Effector CD8-positive, alpha-beta T cell (primary cell): ENCODE results near the gene SH3BGRL.

ENCODE experiments used
- DNase-seq: peaks from one replicate; lab custom pipeline; 2025; lab: John Stamatoyannopoulos, UW
- total RNA-seq, 4 experiments: gene quantifications; one replicate each; lab custom pipeline; 2026; lab: John Stamatoyannopoulos, UW

The SH3BGRL gene
- 43.5 to 72.9 (median 63.1) reads per million in 4 experiments for total RNA-seq

DNA sequence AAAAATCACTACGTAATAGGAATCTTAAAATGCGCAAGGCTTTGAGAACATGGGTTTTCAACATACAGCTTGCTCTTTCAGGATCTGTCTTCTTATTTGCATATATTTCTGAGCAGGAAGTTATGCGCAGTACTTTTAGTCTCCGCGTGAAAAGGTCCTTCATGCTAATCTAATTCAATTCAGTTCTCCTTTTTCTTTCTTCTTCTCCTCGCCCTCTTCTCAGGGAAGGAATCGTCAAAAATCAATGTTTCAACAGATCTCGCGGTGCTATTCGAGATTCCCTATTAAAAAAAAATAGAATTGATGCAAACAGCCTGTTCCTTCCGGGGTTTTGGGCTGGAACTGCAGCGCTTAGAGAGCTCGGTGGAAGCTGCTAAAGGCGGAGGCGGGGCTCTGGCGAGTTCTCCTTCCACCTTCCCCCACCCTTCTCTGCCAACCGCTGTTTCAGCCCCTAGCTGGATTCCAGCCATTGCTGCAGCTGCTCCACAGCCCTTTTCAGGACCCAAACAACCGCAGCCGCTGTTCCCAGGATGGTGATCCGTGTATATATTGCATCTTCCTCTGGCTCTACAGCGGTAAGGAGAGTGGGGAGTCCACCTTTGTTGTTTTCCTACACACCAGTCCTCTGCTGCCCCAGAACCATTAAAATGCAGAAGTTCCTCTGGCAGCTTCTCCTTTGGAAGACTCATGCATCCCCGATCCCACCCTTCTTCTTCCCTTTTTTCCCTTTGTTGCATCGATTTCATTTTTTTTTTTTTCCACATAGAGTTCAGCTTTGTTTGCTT lies at the start of gene SH3BGRL, which contains the start of gene HMGN5:
TSS of gene SH3BGRL (plus strand) at position 432 of the 785 bp plus-strand sequence. CDS start at position 531, 99 bp downstream.
TSS of gene HMGN5 (minus strand) at position 243 of the 785 bp plus-strand sequence. CDS start 80,364 bp downstream, outside the sequence.
- DNase-seq: peak; percentile 41

DNA sequence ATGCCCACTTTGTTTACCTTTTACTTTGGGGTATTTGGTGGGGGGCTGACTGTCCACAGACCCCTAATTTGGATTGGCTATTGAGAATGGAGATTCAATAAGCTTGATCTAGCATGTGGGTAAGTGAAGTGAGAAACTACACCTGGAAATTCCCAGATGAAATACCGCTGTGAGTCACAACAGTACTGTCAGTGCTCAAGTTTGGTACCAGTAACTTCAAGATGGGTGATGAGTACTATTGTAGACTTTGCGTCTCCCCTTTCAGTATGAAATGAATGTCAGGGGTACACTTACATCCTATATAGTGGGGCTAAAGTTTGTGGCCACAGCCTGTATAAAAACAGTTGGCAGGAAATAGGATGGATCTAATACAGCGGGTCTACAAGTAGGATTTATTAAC lies 33.5 kb upstream of the SH3BGRL start:
- DNase-seq: no peak

DNA sequence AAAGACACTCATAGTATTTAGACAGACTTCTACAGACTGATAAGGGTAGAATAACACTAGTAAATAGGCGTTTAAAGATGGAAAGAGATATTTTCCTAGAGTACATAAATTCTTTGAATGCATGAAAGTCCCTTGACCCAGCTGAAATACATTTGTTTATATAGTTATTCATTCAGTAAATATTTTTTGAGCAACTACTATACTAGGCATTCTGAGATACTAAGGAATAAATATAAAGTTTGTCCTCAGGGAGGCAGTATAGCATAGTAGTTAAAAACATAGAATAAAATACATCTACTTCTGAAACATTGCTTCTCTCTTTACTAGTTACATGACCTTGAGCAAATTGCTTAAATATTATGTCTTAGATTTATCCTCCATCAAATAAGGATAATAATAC lies 27.6 kb upstream of the SH3BGRL start:
- DNase-seq: no peak

GRCh38 chrX:81195259-81195658 lies 6.6 kb upstream of the SH3BGRL start:
- DNase-seq: no peak

- DNase-seq: peak; percentile 39
These were observed 6.2 kb upstream of the SH3BGRL start for GRCh38 chrX:81195712-81196111.

- DNase-seq: no peak
These were observed 831 bp upstream of the SH3BGRL start for GRCh38 chrX:81201071-81201470.

- DNase-seq: no peak
These were observed 536 bp downstream of the SH3BGRL start for GRCh38 chrX:81202456-81202819.

- no peak for DNase-seq
These were observed 1.0 kb downstream of the SH3BGRL start for GRCh38 chrX:81202943-81203342.

GRCh38 chrX:81205551-81205950 lies 3.6 kb downstream of the SH3BGRL start:
- DNase-seq: no peak

GRCh38 chrX:81206476-81206875 lies 4.6 kb downstream of the SH3BGRL start:
- DNase-seq: no peak

DNA sequence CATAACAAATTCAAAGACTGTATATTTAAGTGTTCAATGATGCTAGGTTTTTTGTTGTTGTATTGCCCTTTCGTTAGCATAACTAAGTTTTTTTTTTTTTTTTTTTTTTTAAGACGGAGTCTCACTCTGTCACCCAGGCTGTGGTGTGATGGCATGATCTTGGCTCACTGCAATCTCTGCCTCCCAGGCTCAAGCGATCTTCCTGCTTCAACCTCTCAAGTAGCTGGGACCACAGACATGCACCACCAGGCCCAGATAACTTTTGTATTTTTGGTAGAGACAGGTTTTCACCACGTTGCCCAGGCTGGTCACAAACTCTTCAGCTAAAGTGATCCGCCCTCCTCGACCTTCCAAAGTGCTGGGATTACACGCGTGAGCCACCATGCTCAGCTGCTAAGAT lies 7.0 kb downstream of the SH3BGRL start:
- DNase-seq: no peak

DNA sequence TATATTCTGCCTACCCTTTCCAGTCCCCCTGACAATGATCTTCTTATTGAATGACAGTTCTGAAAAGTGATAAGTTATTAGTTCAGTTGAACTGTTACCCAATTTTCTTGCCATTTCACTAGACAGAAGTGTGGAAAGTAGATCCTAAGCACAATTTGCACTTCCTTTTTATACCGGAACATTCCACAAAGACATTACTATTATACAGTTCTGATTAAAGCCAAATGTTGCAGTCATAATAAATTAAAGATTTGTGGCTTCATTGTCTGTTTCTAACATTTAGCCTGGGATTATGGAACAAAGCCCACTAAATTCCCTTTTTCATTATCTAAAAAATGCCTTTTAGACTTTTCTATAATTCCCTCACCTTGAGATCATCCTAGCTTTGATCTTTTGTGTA lies 13.8 kb downstream of the SH3BGRL start:
- no peak for DNase-seq

DNA sequence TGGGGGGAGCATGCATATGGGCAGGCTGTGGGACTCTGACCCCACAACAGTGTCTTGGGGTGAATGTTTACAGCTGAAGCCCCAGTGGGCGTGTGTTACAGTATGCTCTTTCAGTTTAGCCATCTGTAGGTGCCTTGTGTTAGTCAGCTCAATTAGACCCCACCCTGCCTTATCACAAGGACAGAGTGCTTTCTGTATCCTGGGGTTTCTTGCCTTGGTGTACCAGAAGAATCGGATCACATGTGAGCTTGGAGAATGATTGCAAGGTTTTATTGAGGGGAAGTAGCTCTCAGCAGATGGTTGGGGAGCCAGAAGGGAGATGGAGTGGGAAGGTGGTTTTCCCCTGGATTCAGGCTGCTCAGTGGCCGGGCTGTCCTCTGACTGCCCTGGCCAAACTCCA lies 27.3 kb downstream of the SH3BGRL start:
- DNase-seq: no peak

DNA sequence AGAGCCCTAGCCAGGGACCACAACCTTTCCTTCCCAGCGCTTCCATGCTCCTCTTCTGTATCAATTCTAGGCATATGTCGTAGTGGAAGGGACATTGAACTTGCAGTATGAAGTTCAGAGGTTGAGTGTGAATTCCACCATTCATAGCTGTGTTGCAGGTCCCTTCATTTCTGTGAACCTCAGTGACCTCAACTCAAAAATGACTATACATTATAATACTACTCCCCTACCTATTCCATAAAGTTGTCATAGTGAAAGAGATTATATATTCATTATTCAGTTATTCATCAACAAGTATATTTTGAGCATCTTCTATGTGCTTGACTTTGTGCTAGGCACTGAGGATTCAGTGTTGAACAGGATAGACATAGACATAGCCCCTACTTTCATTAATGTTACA lies 28.0 kb downstream of the SH3BGRL start:
- no peak for DNase-seq

DNA sequence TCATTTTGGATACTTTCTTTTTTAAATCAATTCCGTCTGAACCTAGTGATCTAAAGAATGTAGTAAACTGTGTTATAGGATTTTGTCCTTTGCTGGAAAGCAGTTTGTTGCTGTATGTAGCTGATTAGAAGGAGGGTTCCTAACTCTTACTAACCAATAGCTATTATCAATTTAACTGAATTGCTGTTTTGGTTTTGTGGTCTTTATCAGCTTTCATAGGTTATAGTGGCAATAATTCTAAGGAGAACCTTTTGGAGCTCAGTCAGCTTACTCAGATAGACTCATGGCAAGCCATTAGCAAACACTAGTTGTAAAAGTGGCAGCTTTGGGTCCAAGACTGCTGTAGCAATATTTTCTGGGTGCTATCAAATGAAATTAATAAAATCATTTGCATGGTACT lies 29.6 kb downstream of the SH3BGRL start:
- DNase-seq: no peak

DNA sequence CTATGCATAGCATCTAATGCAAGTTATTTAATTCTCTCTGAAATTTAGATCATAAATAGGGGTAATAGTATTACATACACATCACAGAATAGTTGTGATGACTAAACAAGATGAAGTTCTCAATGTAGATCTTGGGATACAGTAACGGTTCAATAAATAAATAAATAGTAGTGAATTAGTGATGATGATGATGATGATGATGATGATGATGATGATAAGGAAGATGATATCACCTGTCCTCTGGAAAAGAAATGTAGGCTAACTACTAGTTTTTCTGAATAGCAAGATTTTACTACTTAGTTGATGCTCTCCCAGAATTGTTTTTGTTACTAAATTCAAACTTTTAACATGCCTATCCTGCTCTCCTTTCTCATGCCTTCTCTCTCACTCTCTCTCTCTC lies 30.3 kb downstream of the SH3BGRL start:
- no peak for DNase-seq

- DNase-seq: no peak
These were observed 35.6 kb downstream of the SH3BGRL start for GRCh38 chrX:81237516-81237915.

DNA sequence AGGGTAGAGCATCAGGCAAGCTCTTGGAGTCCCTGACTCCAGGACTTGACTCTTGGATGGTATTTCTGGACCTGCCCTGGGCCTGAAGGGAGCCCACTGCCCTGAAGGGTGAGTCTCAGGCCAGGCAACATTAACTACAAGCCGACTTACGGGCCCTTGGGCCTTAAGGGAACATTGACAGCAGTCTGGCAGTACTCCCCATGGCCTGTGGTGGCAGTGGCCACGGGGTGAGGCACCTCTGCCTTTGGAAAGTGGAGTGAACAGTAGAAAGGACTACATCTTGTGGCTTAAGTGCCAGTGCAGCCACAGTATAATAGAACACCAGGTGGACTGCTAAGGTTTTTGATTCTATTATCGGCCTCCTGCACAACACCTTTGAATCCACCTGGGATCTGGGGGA lies 36.3 kb downstream of the SH3BGRL start:
- DNase-seq: no peak

- DNase-seq: no peak
These were observed 38.9 kb downstream of the SH3BGRL start for GRCh38 chrX:81240701-81241331.

DNA sequence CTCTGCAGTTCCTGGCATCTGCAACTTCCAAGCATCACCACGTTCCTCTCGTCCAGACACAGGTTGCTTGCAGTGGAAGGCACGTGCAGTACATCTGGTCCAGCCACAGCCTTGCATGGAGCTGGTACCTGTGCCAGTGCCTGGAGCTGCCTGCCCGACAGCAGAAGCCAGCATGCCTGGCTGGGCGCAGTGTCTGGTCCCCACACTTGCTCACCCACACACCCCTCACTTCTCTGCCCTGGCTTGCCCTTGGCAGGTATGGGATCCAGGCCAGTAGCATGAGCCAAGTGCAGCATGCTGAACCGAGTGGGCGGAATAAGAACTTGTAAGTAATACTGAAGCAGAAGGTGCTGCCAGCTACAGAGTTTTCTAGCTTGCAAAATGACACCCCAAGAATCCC lies 39.9 kb downstream of the SH3BGRL start:
- DNase-seq: no peak

DNA sequence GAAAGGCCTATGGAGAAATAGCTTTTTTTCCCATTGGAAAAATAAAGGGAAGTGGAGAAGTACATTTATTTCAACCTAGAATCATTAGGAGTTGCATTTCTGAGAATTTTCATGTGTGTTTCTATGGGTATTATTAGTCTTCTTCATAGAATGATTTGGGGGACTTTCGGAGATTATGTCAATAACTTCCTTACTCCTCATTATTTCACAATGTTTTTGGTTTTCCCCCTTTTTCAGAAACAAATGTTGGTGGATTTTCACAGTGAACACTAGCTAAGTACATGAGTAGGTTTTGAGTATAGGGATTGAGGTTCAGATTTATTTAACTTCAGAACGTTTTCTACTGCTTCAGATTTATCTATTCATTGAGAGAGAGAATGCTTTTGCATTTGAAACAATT lies 54.0 kb downstream of the SH3BGRL start:
- no peak for DNase-seq

DNA sequence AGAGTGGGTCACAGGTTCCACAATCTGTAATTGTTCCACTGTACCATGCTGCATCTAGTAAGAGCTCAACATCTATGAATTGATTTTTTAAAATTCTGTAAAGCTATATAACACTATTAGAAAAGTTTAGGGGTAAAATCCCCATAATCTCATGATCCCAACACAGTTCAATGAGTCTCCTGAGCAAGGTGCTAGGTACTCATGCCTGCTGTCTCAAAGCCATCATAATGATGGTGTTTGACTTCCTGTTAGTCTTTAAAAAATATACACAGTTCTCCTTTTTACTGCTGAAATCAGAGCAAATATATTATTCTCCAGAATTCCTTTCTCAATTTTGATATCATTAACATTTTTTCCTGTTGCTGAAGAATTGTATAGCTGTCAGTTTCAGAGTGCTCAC lies 55.9 kb downstream of the SH3BGRL start:
- no peak for DNase-seq

- DNase-seq: no peak
These were observed 57.3 kb downstream of the SH3BGRL start for GRCh38 chrX:81259020-81259713.
